ENCODE measurements around the gene TLCD4. TPM values are rescaled to one million over a fixed set of nuclear protein-coding genes. Genes with fewer than 3 reads are reported as not detected.

The TLCD4 gene
- polyA plus RNA-seq, 1 donor (not counting 4 experiments of a cell fraction or from before 2014, with no cell fraction given) = 0.01 TPM

DNA sequence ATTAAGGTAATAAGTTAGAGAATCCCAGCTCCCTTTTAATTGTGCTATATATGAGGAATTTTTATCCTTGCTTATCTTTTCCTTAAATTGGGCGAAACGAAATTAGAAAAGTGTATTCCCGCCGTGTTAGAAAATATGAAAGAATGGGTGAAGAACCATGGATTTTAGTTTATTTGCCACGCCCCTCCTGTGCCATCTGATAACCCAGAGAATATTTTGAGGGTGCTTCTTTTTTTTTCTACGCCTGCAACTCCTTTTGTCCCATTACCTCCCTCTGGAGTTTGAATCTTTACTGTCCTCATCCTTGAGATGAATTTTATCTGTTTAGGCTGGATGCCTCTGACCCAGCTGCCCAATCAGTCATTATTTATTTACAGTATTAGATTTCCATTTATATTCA is 1.6 kb downstream of the TLCD4 start:
- peaks cover 9% of the 10 kb centered on the region for H3K4me1 ChIP-seq (ENCODE audit: control insufficient read depth, extremely low read depth, insufficient read depth, low read length)
- DNase-seq (ENCODE audit: low read depth, low spot score) = no peak
- no peaks in the 10 kb centered on the region for H3K9me3 ChIP-seq (ENCODE audit: control insufficient read depth, low read depth, low read length)
- no peak overlapping the region for H3K4me2 ChIP-seq (ENCODE audit: control insufficient read depth, extremely low read depth, insufficient read depth, low read depth, low read length)
- H3K79me2 ChIP-seq (ENCODE audit: control insufficient read depth, insufficient read depth, low read length) = no peaks in the 10 kb centered on the region
- H3K9me1 ChIP-seq (ENCODE audit: control insufficient read depth, extremely low read depth, insufficient read depth, low read length) = no peaks in the 10 kb centered on the region
- no peak for FAIRE-seq
- H3K4me3 ChIP-seq (ENCODE audit: control insufficient read depth in 2 of 3, extremely low read depth in 1 of 3, insufficient read depth in 2 of 3, low read depth in 1 of 3, low read length in 3 of 3) = no peak overlapping the region
- H2AFZ ChIP-seq (ENCODE audit: control insufficient read depth, low read length) = no peak overlapping the region
- no peak for TF ChIP-seq CTCF (optimal IDR thresholded peaks at IDR 0.05 in 1 of 3, IDR thresholded peaks at IDR 0.05 in 1 of 3, conservative IDR thresholded peaks at IDR 0.05 in 1 of 3; ENCODE audit: extremely low read depth in 1 of 3, insufficient read depth in 2 of 3, low read length in 3 of 3)
- H3K27ac ChIP-seq (ENCODE audit: control insufficient read depth, insufficient read depth, low read length) = no peak overlapping the region
- H4K20me1 ChIP-seq (ENCODE audit: control insufficient read depth, extremely low read depth, insufficient read depth, low read length) = no peaks in the 10 kb centered on the region
- H3K36me3 ChIP-seq (ENCODE audit: control insufficient read depth in 2 of 2, extremely low read depth in 1 of 2, insufficient read depth in 2 of 2, low read length in 2 of 2) = no peaks in the 10 kb centered on the region
- peaks cover 29% of the 10 kb centered on the region for H3K27me3 ChIP-seq (ENCODE audit: control insufficient read depth, extremely low read depth, insufficient read depth, low read length)
- H3K9ac ChIP-seq (ENCODE audit: control insufficient read depth, extremely low read depth, insufficient read depth, low read length) = no peak overlapping the region
- dilution Hi-C loops (cut with MboI; ENCODE audit: extremely low pct_ligation_motif_present, low sequenced_read_pairs) = no loop called here

DNA sequence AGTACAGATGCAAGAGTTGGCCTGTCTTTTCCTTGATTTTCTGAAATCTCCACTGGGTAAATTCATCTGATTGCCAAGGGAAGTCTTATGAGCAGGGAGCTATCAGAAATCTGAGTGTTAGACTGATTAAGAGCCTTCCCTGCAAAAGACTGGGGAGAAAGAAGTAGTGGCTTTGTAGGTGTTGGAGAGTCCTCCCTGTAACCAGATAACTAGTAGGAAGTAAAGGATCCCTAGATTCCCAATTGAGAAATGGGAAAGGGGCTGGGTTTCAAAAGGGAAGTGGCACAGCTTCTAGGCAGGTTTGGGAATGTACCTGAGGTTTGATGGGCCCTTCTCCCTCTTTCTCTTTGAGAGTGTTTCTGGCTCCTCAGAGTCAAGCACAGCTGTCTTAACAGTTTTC is 2.1 kb downstream of the TLCD4 start:
- Histone ChIP-seq H3K27me3 (ENCODE audit: control insufficient read depth, extremely low read depth, insufficient read depth, low read length) (peaks cover 29% of the 10 kb centered on the region), H3K9ac (ENCODE audit: control insufficient read depth, extremely low read depth, insufficient read depth, low read length) (no peak overlapping the region)
- TF ChIP-seq EZH2 (IDR thresholded peaks at IDR 0.05; ENCODE audit: low read length) (peak; percentile 9), CTCF (optimal IDR thresholded peaks at IDR 0.05 in 1 of 3, IDR thresholded peaks at IDR 0.05 in 1 of 3, conservative IDR thresholded peaks at IDR 0.05 in 1 of 3; ENCODE audit: extremely low read depth in 1 of 3, insufficient read depth in 2 of 3, low read length in 3 of 3) (no peak)

More for the DNA sequence above, 2.1 kb downstream of the TLCD4 start:
- no peaks in the 10 kb centered on the region for H4K20me1 ChIP-seq (ENCODE audit: control insufficient read depth, extremely low read depth, insufficient read depth, low read length)
- dilution Hi-C loops (cut with MboI; ENCODE audit: extremely low pct_ligation_motif_present, low sequenced_read_pairs) = no loop called here
- H3K79me2 ChIP-seq (ENCODE audit: control insufficient read depth, insufficient read depth, low read length) = no peaks in the 10 kb centered on the region
- no peaks in the 10 kb centered on the region for H3K9me1 ChIP-seq (ENCODE audit: control insufficient read depth, extremely low read depth, insufficient read depth, low read length)
- no peak overlapping the region for H2AFZ ChIP-seq (ENCODE audit: control insufficient read depth, low read length)
- no peak overlapping the region for H3K4me3 ChIP-seq (ENCODE audit: control insufficient read depth in 2 of 3, extremely low read depth in 1 of 3, insufficient read depth in 2 of 3, low read depth in 1 of 3, low read length in 3 of 3)
- DNase-seq (ENCODE audit: low read depth, low spot score) (no peak), FAIRE-seq (no peak)
- no peak overlapping the region for H3K4me2 ChIP-seq (ENCODE audit: control insufficient read depth, extremely low read depth, insufficient read depth, low read depth, low read length)
- H3K4me1 ChIP-seq (ENCODE audit: control insufficient read depth, extremely low read depth, insufficient read depth, low read length) = peaks cover 9% of the 10 kb centered on the region
- no peak overlapping the region for H3K27ac ChIP-seq (ENCODE audit: control insufficient read depth, insufficient read depth, low read length)
- H3K9me3 ChIP-seq (ENCODE audit: control insufficient read depth, low read depth, low read length) = no peaks in the 10 kb centered on the region
- H3K36me3 ChIP-seq (ENCODE audit: control insufficient read depth in 2 of 2, extremely low read depth in 1 of 2, insufficient read depth in 2 of 2, low read length in 2 of 2) = no peaks in the 10 kb centered on the region

All from keratinocyte (primary cell).